ENCODE measurements around the gene CLIC1.

GRCh38 chr6:31733734-31734133 lies 2.6 kb downstream of the CLIC1 start:
- TF ChIP-seq CTCF (IDR thresholded peaks at IDR 0.05) (no peak), POLR2A (IDR thresholded peaks at IDR 0.05) (no peak)

All from testis (tissue), 2 donors.